ENCODE results near the gene DHRSX.

DNA sequence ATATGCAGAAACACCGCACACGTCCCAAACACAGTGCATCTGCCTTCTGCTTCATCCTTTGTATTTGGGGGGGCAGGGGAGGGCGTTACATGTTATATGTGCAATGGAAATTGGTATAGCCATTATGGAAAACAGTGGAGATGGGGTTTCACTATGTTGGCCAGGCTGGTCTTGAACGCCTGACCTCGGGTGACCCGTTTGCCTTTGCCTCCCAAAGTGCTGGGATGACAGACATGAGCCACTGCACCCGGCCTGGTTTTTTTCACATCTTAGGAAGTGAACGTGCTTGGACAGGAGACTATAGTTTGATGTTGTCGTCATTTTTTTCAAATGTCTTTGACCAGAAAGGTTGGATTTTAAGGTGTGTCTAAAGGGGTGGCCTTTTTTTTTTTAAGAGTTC lies 88.6 kb downstream of the DHRSX start:
- TF ChIP-seq, protein P1, sequence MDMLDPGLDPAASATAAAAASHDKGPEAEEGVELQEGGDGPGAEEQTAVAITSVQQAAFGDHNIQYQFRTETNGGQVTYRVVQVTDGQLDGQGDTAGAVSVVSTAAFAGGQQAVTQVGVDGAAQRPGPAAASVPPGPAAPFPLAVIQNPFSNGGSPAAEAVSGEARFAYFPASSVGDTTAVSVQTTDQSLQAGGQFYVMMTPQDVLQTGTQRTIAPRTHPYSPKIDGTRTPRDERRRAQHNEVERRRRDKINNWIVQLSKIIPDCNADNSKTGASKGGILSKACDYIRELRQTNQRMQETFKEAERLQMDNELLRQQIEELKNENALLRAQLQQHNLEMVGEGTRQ (CRISPR knock-in tag; IDR thresholded peaks at IDR 0.05) = no peak
- TF ChIP-seq, protein P2, sequence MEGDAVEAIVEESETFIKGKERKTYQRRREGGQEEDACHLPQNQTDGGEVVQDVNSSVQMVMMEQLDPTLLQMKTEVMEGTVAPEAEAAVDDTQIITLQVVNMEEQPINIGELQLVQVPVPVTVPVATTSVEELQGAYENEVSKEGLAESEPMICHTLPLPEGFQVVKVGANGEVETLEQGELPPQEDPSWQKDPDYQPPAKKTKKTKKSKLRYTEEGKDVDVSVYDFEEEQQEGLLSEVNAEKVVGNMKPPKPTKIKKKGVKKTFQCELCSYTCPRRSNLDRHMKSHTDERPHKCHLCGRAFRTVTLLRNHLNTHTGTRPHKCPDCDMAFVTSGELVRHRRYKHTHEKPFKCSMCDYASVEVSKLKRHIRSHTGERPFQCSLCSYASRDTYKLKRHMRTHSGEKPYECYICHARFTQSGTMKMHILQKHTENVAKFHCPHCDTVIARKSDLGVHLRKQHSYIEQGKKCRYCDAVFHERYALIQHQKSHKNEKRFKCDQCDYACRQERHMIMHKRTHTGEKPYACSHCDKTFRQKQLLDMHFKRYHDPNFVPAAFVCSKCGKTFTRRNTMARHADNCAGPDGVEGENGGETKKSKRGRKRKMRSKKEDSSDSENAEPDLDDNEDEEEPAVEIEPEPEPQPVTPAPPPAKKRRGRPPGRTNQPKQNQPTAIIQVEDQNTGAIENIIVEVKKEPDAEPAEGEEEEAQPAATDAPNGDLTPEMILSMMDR (IDR thresholded peaks at IDR 0.05 in 2 of 3, conservative IDR thresholded peaks at IDR 0.05 in 1 of 3; ENCODE audit: insufficient read depth in 2 of 3, low read depth in 1 of 3, low read length in 3 of 3) = no peak
